HepG2 (cell line): ENCODE results near the gene GATM. TPM values are rescaled to one million over a fixed set of nuclear protein-coding genes. Genes with fewer than 3 reads are reported as not detected.
A peak's percentile ranks its signal among the peaks of the same experiment; 100 is the strongest.

ENCODE experiments used
- CERS6 ChIP-seq: sonication (generic); formaldehyde crosslinking; IDR thresholded peaks from 2 replicates; pipeline ENCODE4 v1.5.0; 2020; ENCODE audit warnings: missing genetic modification reagents
- E2F2 ChIP-seq: sonication (generic); formaldehyde crosslinking; IDR thresholded peaks from 2 replicates; pipeline ENCODE4 v1.4.0; 2020; ENCODE audit warnings: missing genetic modification reagents, borderline replicate concordance
- GPN1 ChIP-seq: sonication (generic); formaldehyde crosslinking; IDR thresholded peaks from 2 replicates; pipeline ENCODE4 v1.5.1; 2020; ENCODE audit warnings: missing genetic modification reagents, borderline replicate concordance
- GTF2F1 ChIP-seq: fragments of 150-350 bp; IDR thresholded peaks from 2 replicates; pipeline ENCODE4 v1.6.1; 2014; ENCODE audit warnings: low read length
- HHEX ChIP-seq: IDR thresholded peaks from 2 replicates; pipeline ENCODE4 v1.6.1; 2016; ENCODE audit warnings: control low read depth
- HNRNPH1 ChIP-seq: fragments of 200-400 bp; formaldehyde crosslinking; optimal IDR thresholded peaks from 2 replicates; pipeline ENCODE3; 2017; ENCODE audit warnings: mild to moderate bottlenecking, low read depth, low read length
- ISL2 ChIP-seq: sonication (generic); formaldehyde crosslinking; IDR thresholded peaks from 2 replicates; pipeline ENCODE4 v1.5.0; 2020; ENCODE audit warnings: missing genetic modification reagents
- MAFG ChIP-seq: sonication (generic); formaldehyde crosslinking; IDR thresholded peaks from 2 replicates; pipeline ENCODE4 v1.5.1; 2020; ENCODE audit warnings: mild to moderate bottlenecking, missing genetic modification reagents
- MLLT10 ChIP-seq: sonication (generic); formaldehyde crosslinking; IDR thresholded peaks from 2 replicates; pipeline ENCODE4 v1.4.0; 2020; ENCODE audit warnings: missing genetic modification reagents
- NFE2 ChIP-seq: sonication (generic); formaldehyde crosslinking; IDR thresholded peaks from 2 replicates; pipeline ENCODE4 v1.4.0; 2020; ENCODE audit warnings: missing genetic modification reagents
- POGZ ChIP-seq: sonication (generic); formaldehyde crosslinking; IDR thresholded peaks from 2 replicates; pipeline ENCODE4 v1.4.0; 2020; ENCODE audit warnings: mild to moderate bottlenecking, missing genetic modification reagents
- PRDM4 ChIP-seq: sonication (generic); formaldehyde crosslinking; IDR thresholded peaks from 2 replicates; pipeline ENCODE4 v1.9.0; 2021; ENCODE audit warnings: missing genetic modification reagents, borderline replicate concordance
- RBM22 ChIP-seq: fragments of 200-400 bp; formaldehyde crosslinking; optimal IDR thresholded peaks from 2 replicates; pipeline ENCODE3; 2017; ENCODE audit warnings: mild to moderate bottlenecking, low read length, moderate library complexity
- SP140L ChIP-seq: sonication (generic); formaldehyde crosslinking; IDR thresholded peaks from 2 replicates; pipeline ENCODE4 v1.4.0; 2020; ENCODE audit warnings: missing genetic modification reagents, borderline replicate concordance
- U2AF2 ChIP-seq: fragments of 200-400 bp; formaldehyde crosslinking; IDR thresholded peaks from 2 replicates; pipeline ENCODE4 v1.6.1; 2017; ENCODE audit warnings: low read depth, mild to moderate bottlenecking, low read length
- ZBTB21 ChIP-seq: sonication (generic); formaldehyde crosslinking; IDR thresholded peaks from 2 replicates; pipeline ENCODE4 v1.4.0; 2020; ENCODE audit warnings: missing genetic modification reagents
- ZC3H13 ChIP-seq: sonication (generic); formaldehyde crosslinking; IDR thresholded peaks from 2 replicates; pipeline ENCODE4 v1.8.1; 2023; ENCODE audit warnings: mild to moderate bottlenecking, missing genetic modification reagents, moderate library complexity
- ZFP62 ChIP-seq: sonication (generic); formaldehyde crosslinking; IDR thresholded peaks from 2 replicates; pipeline ENCODE4 v1.4.0; 2020; ENCODE audit warnings: missing genetic modification reagents
- ZGPAT ChIP-seq: IDR thresholded peaks from 2 replicates; pipeline ENCODE4 v1.6.1; 2016; ENCODE audit warnings: mild to moderate bottlenecking
- ZNF124 ChIP-seq: sonication (generic); formaldehyde crosslinking; IDR thresholded peaks from 2 replicates; pipeline ENCODE4 v1.4.0; 2020; ENCODE audit warnings: missing genetic modification reagents
- ZNF230 ChIP-seq: sonication (generic); formaldehyde crosslinking; IDR thresholded peaks from 2 replicates; pipeline ENCODE4 v1.4.0; 2020; ENCODE audit warnings: mild to moderate bottlenecking, missing genetic modification reagents
- ZNF234 ChIP-seq: sonication (generic); formaldehyde crosslinking; conservative IDR thresholded peaks from 2 replicates; pipeline ENCODE4 v1.5.1; 2020; ENCODE audit warnings: mild to moderate bottlenecking, missing genetic modification reagents
- ZNF256 ChIP-seq: sonication (generic); formaldehyde crosslinking; conservative IDR thresholded peaks from 2 replicates; pipeline ENCODE4 v1.4.0; 2020; ENCODE audit warnings: missing genetic modification reagents
- ZNF264 ChIP-seq: sonication (generic); formaldehyde crosslinking; IDR thresholded peaks from 2 replicates; pipeline ENCODE4 v1.4.0; 2020; ENCODE audit warnings: missing genetic modification reagents
- ZNF335 ChIP-seq: sonication (generic); formaldehyde crosslinking; IDR thresholded peaks from 2 replicates; pipeline ENCODE4 v1.4.0; 2020; ENCODE audit warnings: missing genetic modification reagents
- ZNF720 ChIP-seq: sonication (generic); formaldehyde crosslinking; IDR thresholded peaks from 2 replicates; pipeline ENCODE4 v1.4.0; 2020; ENCODE audit warnings: missing genetic modification reagents
- ZSCAN20 ChIP-seq: sonication (generic); formaldehyde crosslinking; IDR thresholded peaks from 2 replicates; pipeline ENCODE4 v1.4.0; 2020; ENCODE audit warnings: missing genetic modification reagents, mild to moderate bottlenecking, borderline replicate concordance
- polyA plus RNA-seq, 8 experiments: library from polyadenylated mRNA; depleted of rRNA in 3 of 8; stranded (reverse) in 7 of 8; unstranded in 1 of 8; fragments of >200 nt; fragmentation: Illumina TruSeq in 4 of 8; extraction: Trizol in 4 of 8; gene quantifications; 2 replicates each; pipeline versions ENCODE4 v1.2.1 to v1.2.3, GENCODE V29; 2011 to 2016; ENCODE audit warnings: low read depth in 4 of 8, missing spikeins in 1 of 8, mixed read lengths in 1 of 8; ENCODE audit not compliant: insufficient read depth in 1 of 8
- total RNA-seq, 5 experiments: library from RNA; depleted of rRNA; stranded (reverse); fragments of >200 nt; fragmentation: Illumina TruSeq; extraction: Trizol; gene quantifications; 2 replicates each; pipeline ENCODE4 v1.2.3, GENCODE V29; 2016; ENCODE audit warnings: low read depth in 1 of 5

Gene GATM
- total and polyA plus RNA-seq, 2 of the 13 experiments (the other 11 are each of a cell fraction or from before 2014, with no cell fraction given) = 2.1 to 16.8 TPM

GRCh38 chr15:45387380-45388007 is 9.2 kb upstream of the GATM start (continued):
- TF ChIP-seq ZGPAT (CRISPR knock-in tag) = peak; percentile 65; the same call in 1 of the 2 replicates
- TF ChIP-seq ZNF335 (CRISPR knock-in tag) = no peak
- no peak for TF ChIP-seq GTF2F1
- TF ChIP-seq NFE2 (CRISPR knock-in tag) = no peak
- TF ChIP-seq POGZ = peak; percentile 64
- TF ChIP-seq ZNF230 = no peak
- no peak for TF ChIP-seq ZNF256
- TF ChIP-seq GPN1 (CRISPR knock-in tag) = no peak
- peak; percentile 60; the same call in 1 of the 2 replicates for TF ChIP-seq ZNF124 (CRISPR knock-in tag)
- no peak for TF ChIP-seq MLLT10 (CRISPR knock-in tag)
- TF ChIP-seq E2F2 (CRISPR knock-in tag) = no peak
- TF ChIP-seq CERS6 (CRISPR knock-in tag) = no peak
- TF ChIP-seq HHEX (CRISPR knock-in tag) = peak; percentile 53; the same call in 1 of the 2 replicates
- TF ChIP-seq MAFG = no peak
- TF ChIP-seq ZSCAN20 (CRISPR knock-in tag) = no peak
- no peak for TF ChIP-seq RBM22
- TF ChIP-seq PRDM4 = no peak
- peak; percentile 97 for TF ChIP-seq ISL2 (CRISPR knock-in tag)
- no peak for TF ChIP-seq ZFP62 (CRISPR knock-in tag)
- no peak for TF ChIP-seq U2AF2
- TF ChIP-seq SP140L (CRISPR knock-in tag) = no peak
- TF ChIP-seq HNRNPH1 = no peak
- TF ChIP-seq ZC3H13 (CRISPR knock-in tag) = no peak
- TF ChIP-seq ZNF234 (CRISPR knock-in tag) = no peak
- no peak for TF ChIP-seq ZBTB21 (CRISPR knock-in tag)
- no peak for TF ChIP-seq ZNF720 (CRISPR knock-in tag)
- no peak for TF ChIP-seq ZNF264 (CRISPR knock-in tag)
